Uterus (tissue), 2 donors: ENCODE data around the gene ST6GALNAC3.

Source experiments
- POLR2A ChIP-seq, 2 donors: fragments of 450-650 bp; IDR thresholded peaks; one replicate each; pipeline ENCODE4 v1.6.1; 2016; ENCODE audit warnings: antibody characterized with exemption in 2 of 2, mild to moderate bottlenecking in 1 of 2, moderate library complexity in 1 of 2
- TF ChIP-seq, protein P1 (sequence below), 4 experiments: fragments of 200-600 bp in 2 of 4; fragments of 450-650 bp in 2 of 4; sonication (generic) in 2 of 4; IDR thresholded peaks; one replicate each; pipeline ENCODE4 v1.5.1; 2016 to 2019; ENCODE audit warnings: antibody characterized with exemption in 4 of 4, mild to moderate bottlenecking in 2 of 4, moderate library complexity in 1 of 4

DNA sequence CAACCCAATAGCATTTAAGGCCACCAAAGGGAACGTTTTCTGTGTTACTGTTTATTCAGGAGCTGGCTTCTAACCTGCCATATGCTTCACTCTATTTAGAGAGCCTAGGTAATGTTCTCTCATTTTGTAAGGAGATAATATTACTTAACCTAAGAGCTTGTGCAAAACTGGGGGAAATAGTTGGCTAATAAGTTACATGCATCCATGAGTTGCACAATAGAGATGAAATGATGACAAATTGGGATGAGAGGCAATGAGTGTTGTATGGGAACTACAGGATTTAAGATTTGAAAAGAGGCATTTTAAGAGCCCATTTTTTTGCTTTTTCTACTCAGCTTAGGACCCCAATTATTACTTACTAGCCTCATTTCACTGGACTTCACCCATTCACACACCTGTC, 151.0 kb downstream of the ST6GALNAC3 start:
- TF ChIP-seq POLR2A (IDR thresholded peaks at IDR 0.05), result no peak
- TF ChIP-seq, protein P1, sequence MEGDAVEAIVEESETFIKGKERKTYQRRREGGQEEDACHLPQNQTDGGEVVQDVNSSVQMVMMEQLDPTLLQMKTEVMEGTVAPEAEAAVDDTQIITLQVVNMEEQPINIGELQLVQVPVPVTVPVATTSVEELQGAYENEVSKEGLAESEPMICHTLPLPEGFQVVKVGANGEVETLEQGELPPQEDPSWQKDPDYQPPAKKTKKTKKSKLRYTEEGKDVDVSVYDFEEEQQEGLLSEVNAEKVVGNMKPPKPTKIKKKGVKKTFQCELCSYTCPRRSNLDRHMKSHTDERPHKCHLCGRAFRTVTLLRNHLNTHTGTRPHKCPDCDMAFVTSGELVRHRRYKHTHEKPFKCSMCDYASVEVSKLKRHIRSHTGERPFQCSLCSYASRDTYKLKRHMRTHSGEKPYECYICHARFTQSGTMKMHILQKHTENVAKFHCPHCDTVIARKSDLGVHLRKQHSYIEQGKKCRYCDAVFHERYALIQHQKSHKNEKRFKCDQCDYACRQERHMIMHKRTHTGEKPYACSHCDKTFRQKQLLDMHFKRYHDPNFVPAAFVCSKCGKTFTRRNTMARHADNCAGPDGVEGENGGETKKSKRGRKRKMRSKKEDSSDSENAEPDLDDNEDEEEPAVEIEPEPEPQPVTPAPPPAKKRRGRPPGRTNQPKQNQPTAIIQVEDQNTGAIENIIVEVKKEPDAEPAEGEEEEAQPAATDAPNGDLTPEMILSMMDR (IDR thresholded peaks at IDR 0.05), result no peak
